K562 (cell line): ENCODE data around the gene DDX5. TPM values are rescaled to one million over a fixed set of nuclear protein-coding genes. Genes with fewer than 3 reads are reported as not detected.

Experiments
- CBX3 ChIP-seq, 2 experiments: IDR thresholded peaks; 1 replicate in 1 of 2; 2 replicates in 1 of 2; pipeline ENCODE4 v1.6.1; 2012; ENCODE audit warnings: inconsistent platforms in 2 of 2, low read length in 2 of 2, borderline replicate concordance in 1 of 2, control low read depth in 1 of 2
- FOXM1 ChIP-seq, 2 experiments: fragments of 450-650 bp in 1 of 2; sonication (generic) in 1 of 2; formaldehyde crosslinking in 1 of 2; IDR thresholded peaks; 2 replicates each; pipeline versions ENCODE4 v1.6.1 to v1.9.0; 2017 to 2022; ENCODE audit warnings: low read depth in 2 of 2, mild to moderate bottlenecking in 2 of 2, missing genetic modification reagents in 1 of 2, moderate library complexity in 1 of 2
- GTF2E2 ChIP-seq: fragments of 200-800 bp; sonication (Bioruptor generic); IDR thresholded peaks from 2 replicates; pipeline ENCODE4 v1.6.1; 2016; ENCODE audit warnings: missing genetic modification characterization, missing compliant biosample characterization
- HNRNPL ChIP-seq: fragments of 200-400 bp; formaldehyde crosslinking; IDR thresholded peaks from 2 replicates; pipeline ENCODE4 v1.6.1; 2017; ENCODE audit warnings: low read depth, mild to moderate bottlenecking, low read length
- HOMEZ ChIP-seq: fragments of 250-450 bp; sonication (Bioruptor Pico); IDR thresholded peaks from 2 replicates; pipeline ENCODE4 v1.4.0; 2020; ENCODE audit warnings: mild to moderate bottlenecking, moderate library complexity
- MCM5 ChIP-seq: fragments of 450-650 bp; IDR thresholded peaks from 2 replicates; pipeline ENCODE4 v1.6.1; 2016; ENCODE audit warnings: low read depth
- PCBP1 ChIP-seq: fragments of 200-400 bp; formaldehyde crosslinking; IDR thresholded peaks from 2 replicates; pipeline ENCODE4 v1.6.1; 2018; ENCODE audit warnings: mild to moderate bottlenecking, low read depth, low read length; ENCODE audit not compliant: poor library complexity, severe bottlenecking
- PHB ChIP-seq: fragments of 250-450 bp; sonication (Bioruptor Pico); IDR thresholded peaks from 2 replicates; pipeline ENCODE4 v1.5.0; 2021
- PRPF4 ChIP-seq: fragments of 200-400 bp; formaldehyde crosslinking; IDR thresholded peaks from one replicate; pipeline ENCODE4 v1.6.1; 2017; ENCODE audit warnings: low read length, low read depth, mild to moderate bottlenecking; ENCODE audit not compliant: insufficient read depth, poor library complexity, severe bottlenecking
- ZNF232 ChIP-seq: sonication (generic); formaldehyde crosslinking; IDR thresholded peaks from 2 replicates; pipeline ENCODE4 v1.8.0; 2022; ENCODE audit warnings: mild to moderate bottlenecking, missing genetic modification reagents
- ZNF24 ChIP-seq: fragments of 450-650 bp; IDR thresholded peaks from 2 replicates; pipeline ENCODE4 v1.6.1; 2016
- polyA plus RNA-seq, 8 experiments: library from polyadenylated mRNA; depleted of rRNA in 4 of 8; stranded (reverse) in 5 of 8; unstranded in 3 of 8; fragments of >200 nt; fragmentation: Nextera tagmentation in 2 of 8; fragmentation: Illumina TruSeq in 1 of 8; extraction: Ambion mirVana in 2 of 8; extraction: Trizol in 1 of 8; gene quantifications; 2 replicates each; pipeline versions ENCODE4 v1.2.1 to v1.2.3, GENCODE V29; 2011 to 2014; ENCODE audit warnings: inconsistent platforms in 1 of 8, missing spikeins in 1 of 8
- total RNA-seq, 7 experiments: library from RNA; depleted of rRNA in 6 of 7; stranded (reverse); fragments of >200 nt in 6 of 7; fragmentation: Illumina TruSeq in 2 of 7; extraction: Trizol in 2 of 7; gene quantifications; 2 replicates each; pipeline versions ENCODE4 v1.2.1 to v1.2.3, GENCODE V29; 2011 to 2021; ENCODE audit warnings: low replicate concordance in 1 of 7
- TF ChIP-seq, protein P1 (sequence below): fragments of 450-650 bp; IDR thresholded peaks from 2 replicates; pipeline ENCODE4 v1.6.1; 2016; ENCODE audit warnings: low read depth
- TF ChIP-seq, protein P2 (sequence below): sonication (generic); formaldehyde crosslinking; IDR thresholded peaks from 2 replicates; pipeline ENCODE4 v1.8.0; 2023; ENCODE audit warnings: mild to moderate bottlenecking, missing genetic modification reagents

DDX5 gene
- total and polyA plus RNA-seq, 9 of the 15 experiments (the other 6 are each of a cell fraction or from before 2014, with no cell fraction given) = 306 to 1,639 (median 604) TPM

DNA sequence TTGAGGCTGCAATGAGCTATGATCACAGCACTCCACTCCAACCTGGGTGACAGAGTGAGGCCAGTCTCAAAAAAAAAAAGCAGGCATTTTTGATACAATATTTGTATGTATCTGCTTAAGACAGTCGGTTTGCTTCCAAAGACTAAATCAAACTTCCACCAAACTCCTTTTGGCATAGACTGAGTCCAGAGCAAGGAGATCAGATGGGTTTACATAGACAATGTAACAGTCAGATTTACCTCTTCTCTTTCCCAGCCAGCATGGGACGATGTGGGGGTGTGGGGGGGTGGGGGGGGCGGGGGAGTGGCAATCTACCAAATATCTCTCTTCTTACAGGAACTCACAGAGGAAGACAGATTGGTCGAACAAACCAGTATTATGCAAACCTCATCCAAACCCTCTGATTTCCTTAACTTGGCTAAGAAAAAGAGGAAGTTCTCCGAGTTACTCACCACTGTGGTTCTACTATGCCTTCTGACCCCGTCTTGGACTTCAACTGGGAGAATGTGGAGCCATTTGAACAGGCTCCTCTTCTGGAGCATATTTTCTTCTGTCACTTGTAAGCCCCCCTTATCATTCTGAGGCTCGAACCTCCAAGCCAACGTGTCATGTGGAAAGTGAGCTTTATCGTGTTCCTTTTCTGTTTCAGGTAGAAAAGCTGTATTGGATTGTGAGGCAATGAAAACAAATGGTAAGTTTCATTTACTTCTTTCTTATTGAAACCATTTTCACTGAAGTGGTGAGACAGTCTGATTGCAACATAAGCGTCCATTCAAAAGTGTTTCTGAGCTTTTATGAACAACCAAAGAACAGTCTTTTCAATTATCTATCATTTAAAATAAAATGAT, 57.2 kb downstream of the DDX5 start, which contains the start of gene MILR1 (continued):
- TF ChIP-seq, protein P1, sequence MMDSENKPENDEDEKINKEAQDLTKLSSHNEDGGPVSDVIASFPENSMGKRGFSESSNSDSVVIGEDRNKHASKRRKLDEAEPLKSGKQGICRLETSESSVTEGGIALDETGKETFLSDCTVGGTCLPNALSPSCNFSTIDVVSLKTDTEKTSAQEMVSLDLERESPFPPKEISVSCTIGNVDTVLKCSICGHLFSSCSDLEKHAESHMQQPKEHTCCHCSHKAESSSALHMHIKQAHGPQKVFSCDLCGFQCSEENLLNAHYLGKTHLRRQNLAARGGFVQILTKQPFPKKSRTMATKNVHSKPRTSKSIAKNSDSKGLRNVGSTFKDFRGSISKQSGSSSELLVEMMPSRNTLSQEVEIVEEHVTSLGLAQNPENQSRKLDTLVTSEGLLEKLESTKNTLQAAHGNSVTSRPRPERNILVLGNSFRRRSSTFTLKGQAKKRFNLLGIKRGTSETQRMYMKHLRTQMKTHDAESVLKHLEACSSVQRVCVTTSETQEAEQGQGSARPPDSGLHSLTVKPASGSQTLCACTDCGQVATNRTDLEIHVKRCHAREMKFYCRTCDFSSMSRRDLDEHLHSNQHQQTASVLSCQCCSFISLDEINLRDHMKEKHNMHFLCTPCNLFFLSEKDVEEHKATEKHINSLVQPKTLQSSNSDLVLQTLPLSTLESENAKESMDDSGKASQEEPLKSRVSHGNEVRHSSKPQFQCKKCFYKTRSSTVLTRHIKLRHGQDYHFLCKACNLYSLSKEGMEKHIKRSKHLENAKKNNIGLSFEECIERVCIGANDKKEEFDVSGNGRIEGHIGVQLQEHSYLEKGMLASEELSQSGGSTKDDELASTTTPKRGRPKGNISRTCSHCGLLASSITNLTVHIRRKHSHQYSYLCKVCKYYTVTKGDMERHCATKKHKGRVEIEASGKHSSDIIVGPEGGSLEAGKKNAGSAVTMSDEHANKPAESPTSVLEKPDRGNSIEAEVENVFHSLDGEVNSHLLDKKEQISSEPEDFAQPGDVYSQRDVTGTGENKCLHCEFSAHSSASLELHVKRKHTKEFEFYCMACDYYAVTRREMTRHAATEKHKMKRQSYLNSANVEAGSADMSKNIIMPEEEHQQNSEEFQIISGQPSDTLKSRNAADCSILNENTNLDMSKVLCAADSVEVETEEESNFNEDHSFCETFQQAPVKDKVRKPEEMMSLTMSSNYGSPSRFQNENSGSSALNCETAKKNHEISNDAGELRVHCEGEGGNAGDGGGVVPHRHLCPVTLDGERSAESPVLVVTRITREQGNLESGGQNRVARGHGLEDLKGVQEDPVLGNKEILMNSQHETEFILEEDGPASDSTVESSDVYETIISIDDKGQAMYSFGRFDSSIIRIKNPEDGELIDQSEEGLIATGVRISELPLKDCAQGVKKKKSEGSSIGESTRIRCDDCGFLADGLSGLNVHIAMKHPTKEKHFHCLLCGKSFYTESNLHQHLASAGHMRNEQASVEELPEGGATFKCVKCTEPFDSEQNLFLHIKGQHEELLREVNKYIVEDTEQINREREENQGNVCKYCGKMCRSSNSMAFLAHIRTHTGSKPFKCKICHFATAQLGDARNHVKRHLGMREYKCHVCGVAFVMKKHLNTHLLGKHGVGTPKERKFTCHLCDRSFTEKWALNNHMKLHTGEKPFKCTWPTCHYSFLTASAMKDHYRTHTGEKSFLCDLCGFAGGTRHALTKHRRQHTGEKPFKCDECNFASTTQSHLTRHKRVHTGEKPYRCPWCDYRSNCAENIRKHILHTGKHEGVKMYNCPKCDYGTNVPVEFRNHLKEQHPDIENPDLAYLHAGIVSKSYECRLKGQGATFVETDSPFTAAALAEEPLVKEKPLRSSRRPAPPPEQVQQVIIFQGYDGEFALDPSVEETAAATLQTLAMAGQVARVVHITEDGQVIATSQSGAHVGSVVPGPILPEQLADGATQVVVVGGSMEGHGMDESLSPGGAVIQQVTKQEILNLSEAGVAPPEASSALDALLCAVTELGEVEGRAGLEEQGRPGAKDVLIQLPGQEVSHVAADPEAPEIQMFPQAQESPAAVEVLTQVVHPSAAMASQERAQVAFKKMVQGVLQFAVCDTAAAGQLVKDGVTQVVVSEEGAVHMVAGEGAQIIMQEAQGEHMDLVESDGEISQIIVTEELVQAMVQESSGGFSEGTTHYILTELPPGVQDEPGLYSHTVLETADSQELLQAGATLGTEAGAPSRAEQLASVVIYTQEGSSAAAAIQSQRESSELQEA = no peak
- TF ChIP-seq ZNF232 (CRISPR knock-in tag) = no peak
- no peak for TF ChIP-seq MCM5
- TF ChIP-seq CBX3 (IDR thresholded peaks at IDR 0.05; ENCODE audit: borderline replicate concordance in 1 of 2, low read length in 2 of 2) = peak in 1 of 2 experiments; percentile 52; a peak in 1 of 3 replicates
- TF ChIP-seq PRPF4 = no peak
- TF ChIP-seq FOXM1 (IDR thresholded peaks at IDR 0.05; ENCODE audit: low read depth) = peak; percentile 12; the same call in 1 of the 2 replicates
- TF ChIP-seq FOXM1 (CRISPR knock-in tag; IDR thresholded peaks at IDR 0.05; ENCODE audit: low read depth) = no peak
- TF ChIP-seq HOMEZ (CRISPR knock-in tag) = no peak
- TF ChIP-seq, protein P2, sequence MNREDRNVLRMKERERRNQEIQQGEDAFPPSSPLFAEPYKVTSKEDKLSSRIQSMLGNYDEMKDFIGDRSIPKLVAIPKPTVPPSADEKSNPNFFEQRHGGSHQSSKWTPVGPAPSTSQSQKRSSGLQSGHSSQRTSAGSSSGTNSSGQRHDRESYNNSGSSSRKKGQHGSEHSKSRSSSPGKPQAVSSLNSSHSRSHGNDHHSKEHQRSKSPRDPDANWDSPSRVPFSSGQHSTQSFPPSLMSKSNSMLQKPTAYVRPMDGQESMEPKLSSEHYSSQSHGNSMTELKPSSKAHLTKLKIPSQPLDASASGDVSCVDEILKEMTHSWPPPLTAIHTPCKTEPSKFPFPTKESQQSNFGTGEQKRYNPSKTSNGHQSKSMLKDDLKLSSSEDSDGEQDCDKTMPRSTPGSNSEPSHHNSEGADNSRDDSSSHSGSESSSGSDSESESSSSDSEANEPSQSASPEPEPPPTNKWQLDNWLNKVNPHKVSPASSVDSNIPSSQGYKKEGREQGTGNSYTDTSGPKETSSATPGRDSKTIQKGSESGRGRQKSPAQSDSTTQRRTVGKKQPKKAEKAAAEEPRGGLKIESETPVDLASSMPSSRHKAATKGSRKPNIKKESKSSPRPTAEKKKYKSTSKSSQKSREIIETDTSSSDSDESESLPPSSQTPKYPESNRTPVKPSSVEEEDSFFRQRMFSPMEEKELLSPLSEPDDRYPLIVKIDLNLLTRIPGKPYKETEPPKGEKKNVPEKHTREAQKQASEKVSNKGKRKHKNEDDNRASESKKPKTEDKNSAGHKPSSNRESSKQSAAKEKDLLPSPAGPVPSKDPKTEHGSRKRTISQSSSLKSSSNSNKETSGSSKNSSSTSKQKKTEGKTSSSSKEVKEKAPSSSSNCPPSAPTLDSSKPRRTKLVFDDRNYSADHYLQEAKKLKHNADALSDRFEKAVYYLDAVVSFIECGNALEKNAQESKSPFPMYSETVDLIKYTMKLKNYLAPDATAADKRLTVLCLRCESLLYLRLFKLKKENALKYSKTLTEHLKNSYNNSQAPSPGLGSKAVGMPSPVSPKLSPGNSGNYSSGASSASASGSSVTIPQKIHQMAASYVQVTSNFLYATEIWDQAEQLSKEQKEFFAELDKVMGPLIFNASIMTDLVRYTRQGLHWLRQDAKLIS (CRISPR knock-in tag) = no peak; the same call in 1 of the 2 replicates
- TF ChIP-seq GTF2E2 (tag) = peak; percentile 70; the same call in 1 of the 2 replicates
- TF ChIP-seq PHB (CRISPR knock-in tag) = no peak
- TF ChIP-seq PCBP1 = no peak
- TF ChIP-seq ZNF24 = no peak; the same call in 1 of the 2 replicates
- TF ChIP-seq HNRNPL = no peak
